Natural killer cell treated with Interleukin-12 subunit alpha and Interleukin-12 subunit beta and Interleukin-15 and Interleukin-18, amount 100 ng/mL, for 72 hours (primary cell): ENCODE data around the gene GPC2. TPM values are rescaled to one million over a fixed set of nuclear protein-coding genes. Genes with fewer than 3 reads are reported as not detected.
"Not testable (repeated sequence)": the region's sequence is repeated elsewhere in the genome, so short reads cannot be mapped to it uniquely, and the experiment has no call there.

Experiments used
- ATAC-seq, 2 donors: fragments of 150-1000 bp; cut with Tn5 transposase in 1 of 2; sonication (Bioruptor Pico), chemical (Tn5 transposase) in 1 of 2; 2 replicates each; pipeline ENCODE4 v1.10.0; 2021
- DNase-seq: peaks from one replicate; pipeline ENCODE4 v3.0.0; 2022; ENCODE audit warnings: low spot score
- H3K27ac Mint-ChIP-seq, 2 donors: 1 replicate in 1 of 2; 2 replicates in 1 of 2; pipeline ENCODE4 v1.8.0; 2022; ENCODE audit warnings: mixed read lengths in 2 of 2, mild to moderate bottlenecking in 1 of 2, moderate library complexity in 1 of 2
- H3K27me3 Mint-ChIP-seq, 2 donors: 1 replicate in 1 of 2; 2 replicates in 1 of 2; pipeline ENCODE4 v1.8.0; 2022; ENCODE audit warnings: mixed read lengths in 2 of 2
- H3K36me3 Mint-ChIP-seq: one replicate; pipeline ENCODE4 v1.8.0; 2022; ENCODE audit warnings: mixed read lengths
- H3K4me1 Mint-ChIP-seq, 2 donors: 1 replicate in 1 of 2; 2 replicates in 1 of 2; pipeline ENCODE4 v1.8.0; 2022; ENCODE audit warnings: low read depth in 2 of 2, mixed read lengths in 2 of 2, mild to moderate bottlenecking in 1 of 2
- H3K4me3 Mint-ChIP-seq: one replicate; pipeline ENCODE4 v1.8.0; 2022; ENCODE audit warnings: mixed read lengths
- H3K9me3 Mint-ChIP-seq: 2 replicates; pipeline ENCODE4 v1.8.0; 2022; ENCODE audit warnings: mixed read lengths
- total RNA-seq, 2 donors: library from RNA; stranded (reverse); gene quantifications; one replicate each; pipeline ENCODE4 v1.2.3, GENCODE V29; 2022

GPC2 gene
- 1 to 10 TPM; 2.6 to 2.7 TPM for total RNA-seq

- Mint-ChIP-seq H3K27me3 (peaks cover 5 to 7% of the 10 kb centered on the region in 2 donors), H3K27ac (peak within 1 kb of the TSS in 1 of 2 donors; percentile 52), H3K36me3 (no peaks in the 10 kb centered on the region), H3K4me1 (peaks cover 24 to 25% of the 10 kb centered on the region in 2 donors), H3K9me3 (peaks cover 3% of the 10 kb centered on the region), H3K4me3 (peak within 1 kb of the TSS; percentile 45)
- ATAC-seq (peak; percentile 93 to 95), DNase-seq (peak; percentile 96)
Measured at GRCh38 chr7:100177045-100178001, at the start of gene GPC2, which contains the start of gene STAG3. Gene GPC2, minus strand, starts transcription at chr7:100177381. Its CDS starts 182 bp downstream, at chr7:100177199. Gene STAG3, plus strand, starts transcription at chr7:100177918. Its CDS starts 2,639 bp downstream, at chr7:100180557.

DNA sequence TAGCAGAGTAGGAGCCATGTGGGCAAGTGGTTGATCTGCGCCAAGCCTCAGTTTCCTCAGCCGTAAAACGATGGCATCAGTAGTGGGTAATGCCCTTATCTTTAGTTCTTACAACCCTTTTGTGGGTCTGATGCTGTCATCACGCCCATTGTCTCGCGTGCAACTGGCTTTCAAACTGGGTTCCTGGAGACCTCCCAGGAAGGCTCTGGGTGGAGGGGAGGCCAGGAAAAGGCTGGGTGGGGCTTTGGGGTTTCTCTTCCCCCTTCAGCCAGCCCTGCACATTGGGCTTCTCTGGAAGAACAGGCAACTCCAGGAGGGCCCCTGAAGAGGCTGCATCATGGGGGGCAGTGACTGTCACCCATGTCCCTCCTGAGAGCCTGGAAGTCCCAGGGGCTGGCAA is 47.7 kb upstream of the GPC2 start:
- not testable (repeated sequence) for H3K9me3 Mint-ChIP-seq, H3K36me3 Mint-ChIP-seq, H3K27me3 Mint-ChIP-seq, DNase-seq, ATAC-seq, H3K4me3 Mint-ChIP-seq
- Mint-ChIP-seq H3K27ac (peak overlapping the region; percentile 98 to 99), H3K4me1 (peaks cover 26 to 42% of the 10 kb centered on the region in 2 donors)

DNA sequence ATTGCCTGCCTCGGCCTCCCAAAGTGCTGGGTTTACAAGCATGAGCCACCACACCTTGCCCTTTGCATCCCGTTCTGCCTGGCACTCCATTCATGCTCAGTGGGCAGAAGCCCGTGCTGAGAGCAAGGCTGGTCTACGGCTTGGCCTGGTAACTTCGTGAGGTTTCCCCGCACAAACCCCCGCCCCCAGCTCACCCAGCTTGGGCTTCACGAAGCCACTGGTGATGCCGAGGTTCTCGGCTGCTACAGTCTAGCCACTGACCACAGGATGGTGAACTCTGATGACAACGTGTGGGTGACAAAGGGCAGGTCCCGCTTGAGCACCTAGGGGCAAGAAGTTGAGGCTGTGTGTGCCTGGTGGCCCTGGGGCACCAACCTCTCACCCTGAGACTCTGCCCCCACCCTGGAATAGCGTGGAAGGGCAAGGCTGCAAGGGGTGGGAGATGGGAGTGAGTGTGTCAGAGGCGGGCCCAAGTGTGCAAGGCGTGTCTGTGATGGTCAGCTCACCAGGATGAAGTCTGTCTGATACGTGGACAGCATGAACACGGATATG is 46.3 kb upstream of the GPC2 start:
- H3K9me3 Mint-ChIP-seq, H3K36me3 Mint-ChIP-seq, H3K27me3 Mint-ChIP-seq: not testable (repeated sequence)
- DNase-seq: peak; percentile 81
- Mint-ChIP-seq H3K27ac (peak overlapping the region; percentile 98 to 99), H3K4me1 (peaks cover 37 to 51% of the 10 kb centered on the region in 2 donors), H3K4me3 (peak overlapping the region; percentile 96)
- peak; percentile 29 to 68 for ATAC-seq

GRCh38 chr7:100222445-100223132 is 45.4 kb upstream of the GPC2 start:
- no peak for DNase-seq
- peaks cover 40 to 54% of the 10 kb centered on the region in 2 donors for H3K4me1 Mint-ChIP-seq
- H3K4me3 Mint-ChIP-seq: peak overlapping the region; percentile 96
- H3K27me3 Mint-ChIP-seq: no peaks in the 10 kb centered on the region
- H3K27ac Mint-ChIP-seq: peak overlapping the region; percentile 98 to 99
- ATAC-seq: no peak
- no peaks in the 10 kb centered on the region for H3K36me3 Mint-ChIP-seq
- H3K9me3 Mint-ChIP-seq: no peaks in the 10 kb centered on the region

DNA sequence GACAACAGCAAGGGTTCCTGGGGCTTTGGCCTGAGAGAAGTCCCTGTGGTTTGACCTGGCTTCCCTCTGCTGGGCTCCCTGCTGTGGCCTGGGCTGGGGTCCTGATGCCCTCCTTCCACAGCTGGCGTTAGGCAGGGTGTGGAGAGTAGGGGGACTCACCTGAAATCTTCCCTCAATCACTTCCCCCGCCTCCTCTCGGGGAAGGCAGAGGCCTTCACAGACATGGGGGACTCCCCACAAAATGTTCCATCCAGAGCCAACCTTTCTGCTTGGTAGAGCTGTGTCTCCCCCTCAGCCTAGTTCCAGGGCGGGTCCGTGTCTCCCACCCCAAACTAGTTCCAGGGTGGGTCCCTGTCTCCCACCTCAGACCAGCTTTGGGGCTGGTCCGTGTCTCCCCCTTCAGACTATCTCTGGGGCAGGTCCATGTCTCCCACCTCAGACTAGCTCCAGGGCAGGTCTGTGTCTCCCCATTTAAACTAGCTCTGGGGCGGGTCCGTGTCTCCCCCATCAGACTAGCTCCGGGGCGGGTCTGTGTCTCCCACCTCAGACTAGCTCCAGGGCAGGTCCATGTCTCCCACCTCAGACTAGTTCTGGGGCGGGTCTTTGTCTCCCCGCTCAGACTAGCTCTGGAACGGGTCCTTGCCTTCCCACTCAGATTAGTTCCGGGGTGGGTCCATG is 44.7 kb upstream of the GPC2 start:
- H3K36me3 Mint-ChIP-seq: no peaks in the 10 kb centered on the region
- H3K27ac Mint-ChIP-seq: peak overlapping the region; percentile 98 to 99
- H3K27me3 Mint-ChIP-seq: no peaks in the 10 kb centered on the region
- peak overlapping the region; percentile 96 for H3K4me3 Mint-ChIP-seq
- H3K9me3 Mint-ChIP-seq: no peaks in the 10 kb centered on the region
- H3K4me1 Mint-ChIP-seq: peaks cover 46 to 59% of the 10 kb centered on the region in 2 donors
- DNase-seq (no peak), ATAC-seq (no peak)

GRCh38 chr7:100221231-100221718 is 44.1 kb upstream of the GPC2 start:
- Mint-ChIP-seq H3K27ac (peak overlapping the region; percentile 98 to 99), H3K4me3 (peak overlapping the region; percentile 96), H3K27me3 (no peaks in the 10 kb centered on the region), H3K36me3 (no peaks in the 10 kb centered on the region), H3K9me3 (no peaks in the 10 kb centered on the region), H3K4me1 (peaks cover 46 to 58% of the 10 kb centered on the region in 2 donors)
- ATAC-seq: peak; percentile 71 to 77
- peak; percentile 82 for DNase-seq

GRCh38 chr7:100220586-100221230 is 43.5 kb upstream of the GPC2 start:
- DNase-seq (no peak), ATAC-seq (peak in 1 of 2 donors; percentile 0)
- no peaks in the 10 kb centered on the region for H3K36me3 Mint-ChIP-seq
- H3K9me3 Mint-ChIP-seq: no peaks in the 10 kb centered on the region
- peaks cover 46 to 57% of the 10 kb centered on the region in 2 donors for H3K4me1 Mint-ChIP-seq
- no peaks in the 10 kb centered on the region for H3K27me3 Mint-ChIP-seq
- H3K27ac Mint-ChIP-seq: peak overlapping the region; percentile 98 to 99
- peak overlapping the region; percentile 96 for H3K4me3 Mint-ChIP-seq

- H3K27me3 Mint-ChIP-seq, H3K9me3 Mint-ChIP-seq, DNase-seq, H3K36me3 Mint-ChIP-seq: not testable (repeated sequence)
- peak within 1 kb of the TSS; percentile 98 to 99 for H3K27ac Mint-ChIP-seq
- ATAC-seq: peak; percentile 15 to 59
- H3K4me1 Mint-ChIP-seq: peaks cover 46 to 58% of the 10 kb centered on the region in 2 donors
- H3K4me3 Mint-ChIP-seq: peak within 1 kb of the TSS; percentile 96
Measured at GRCh38 chr7:100219801-100220585, 42.8 kb upstream of the GPC2 start, which contains the start of gene PVRIG. Gene PVRIG, plus strand, starts transcription at chr7:100219949. Its CDS starts 22 bp downstream, at chr7:100219971.

GRCh38 chr7:100219271-100219737 is 42.1 kb upstream of the GPC2 start:
- Mint-ChIP-seq H3K4me1 (peaks cover 46 to 55% of the 10 kb centered on the region in 2 donors), H3K36me3 (no peaks in the 10 kb centered on the region), H3K9me3 (no peaks in the 10 kb centered on the region), H3K27me3 (no peaks in the 10 kb centered on the region), H3K4me3 (peak overlapping the region; percentile 96), H3K27ac (peak overlapping the region; percentile 98 to 99)
- ATAC-seq (no peak), DNase-seq (no peak)

GRCh38 chr7:100217934-100218333 is 40.8 kb upstream of the GPC2 start:
- ATAC-seq (peak in 1 of 2 donors; percentile 17), DNase-seq (peak; percentile 87)
- H3K36me3 Mint-ChIP-seq: not testable (repeated sequence)

GRCh38 chr7:100215895-100216294 is 38.7 kb upstream of the GPC2 start:
- ATAC-seq (no peak), DNase-seq (no peak)
- Mint-ChIP-seq H3K4me1 (peaks cover 35 to 38% of the 10 kb centered on the region in 2 donors), H3K36me3 (no peaks in the 10 kb centered on the region), H3K9me3 (no peaks in the 10 kb centered on the region), H3K27ac (peak overlapping the region in 1 of 2 donors; percentile 46), H3K4me3 (no peak overlapping the region), H3K27me3 (no peaks in the 10 kb centered on the region)

More at GRCh38 chr7:100217934-100218333, 40.8 kb upstream of the GPC2 start:
- Mint-ChIP-seq H3K4me1 (peaks cover 37 to 46% of the 10 kb centered on the region in 2 donors), H3K4me3 (peak overlapping the region; percentile 85), H3K27ac (peak overlapping the region; percentile 98 to 99)
- H3K27me3 Mint-ChIP-seq, H3K9me3 Mint-ChIP-seq: not testable (repeated sequence)

GRCh38 chr7:100214356-100214755 is 37.2 kb upstream of the GPC2 start:
- not testable (repeated sequence) for DNase-seq, H3K9me3 Mint-ChIP-seq, H3K4me3 Mint-ChIP-seq

More at GRCh38 chr7:100214356-100214755, 37.2 kb upstream of the GPC2 start:
- Mint-ChIP-seq H3K4me1 (peaks cover 45% of the 10 kb centered on the region in 2 donors), H3K27ac (peak overlapping the region in 1 of 2 donors; percentile 46)
- not testable (repeated sequence) for ATAC-seq, H3K27me3 Mint-ChIP-seq, H3K36me3 Mint-ChIP-seq
